GM19240 (cell line): ENCODE data around the gene NPIPA5.
"Not testable (repeated sequence)": the region's sequence is repeated elsewhere in the genome, so short reads cannot be mapped to it uniquely, and the experiment has no call there.

ENCODE experiments used
- DNase-seq: peaks from one replicate; pipeline ENCODE4 v3.0.0; 2011; ENCODE audit warnings: low spot score; ENCODE audit not compliant: insufficient read length

NPIPA5 gene

DNA sequence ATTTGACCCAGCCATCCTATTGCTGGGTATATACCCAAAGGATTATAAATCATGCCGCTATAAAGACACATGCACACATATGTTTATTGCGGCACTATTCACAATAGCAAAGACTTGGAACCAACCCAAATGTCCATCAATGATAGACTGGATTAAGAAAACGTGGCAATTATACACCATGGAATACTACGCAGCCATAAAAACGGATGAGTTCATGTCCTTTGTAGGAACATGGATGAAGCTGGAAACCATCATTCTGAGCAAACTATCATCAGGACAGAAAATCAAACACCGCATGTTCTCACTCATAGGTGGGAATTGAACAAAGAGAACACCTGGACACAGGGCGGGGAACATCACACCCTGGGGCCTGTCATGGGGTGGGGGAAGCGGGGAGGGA, 14.9 kb upstream of the NPIPA5 start:
- not testable (repeated sequence) for DNase-seq

DNA sequence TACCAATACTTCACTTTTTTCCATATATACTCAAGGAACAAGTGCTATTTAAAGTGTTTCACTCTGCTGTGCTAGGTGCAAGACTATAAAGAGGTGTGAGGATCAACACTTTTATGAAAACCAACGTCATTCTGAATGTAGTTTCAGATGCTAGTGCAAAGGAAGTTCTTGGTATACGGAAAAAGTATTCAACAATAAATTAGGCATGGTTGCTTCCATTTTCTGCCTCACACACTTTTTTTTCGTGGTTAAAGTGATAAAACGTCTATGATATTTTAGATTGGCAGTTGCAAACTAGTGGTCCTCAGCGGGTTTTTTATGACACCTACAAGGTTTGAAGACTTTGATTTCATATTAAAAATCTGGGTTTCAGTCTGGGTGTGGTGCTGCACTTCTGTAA, 11.8 kb upstream of the NPIPA5 start:
- not testable (repeated sequence) for DNase-seq

DNA sequence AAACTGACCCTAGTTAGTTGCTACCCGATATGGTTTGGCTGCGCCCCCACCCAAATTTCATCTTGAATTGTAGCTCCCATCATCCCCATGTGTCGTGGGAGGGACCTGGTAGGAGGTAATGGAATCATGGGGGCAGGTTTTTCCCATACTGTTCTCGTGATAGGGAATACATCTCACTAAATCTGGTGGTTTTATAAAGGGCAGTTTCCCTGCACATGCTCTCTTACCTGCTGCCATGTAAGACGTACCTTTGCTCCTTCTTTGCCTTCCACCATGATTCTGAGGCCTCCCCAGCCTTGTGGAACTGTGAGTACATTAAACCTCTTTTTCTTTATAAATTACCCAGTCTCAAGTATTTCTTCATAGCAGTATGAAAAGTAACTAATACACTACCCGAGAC, 10.0 kb upstream of the NPIPA5 start:
- DNase-seq: not testable (repeated sequence)

DNA sequence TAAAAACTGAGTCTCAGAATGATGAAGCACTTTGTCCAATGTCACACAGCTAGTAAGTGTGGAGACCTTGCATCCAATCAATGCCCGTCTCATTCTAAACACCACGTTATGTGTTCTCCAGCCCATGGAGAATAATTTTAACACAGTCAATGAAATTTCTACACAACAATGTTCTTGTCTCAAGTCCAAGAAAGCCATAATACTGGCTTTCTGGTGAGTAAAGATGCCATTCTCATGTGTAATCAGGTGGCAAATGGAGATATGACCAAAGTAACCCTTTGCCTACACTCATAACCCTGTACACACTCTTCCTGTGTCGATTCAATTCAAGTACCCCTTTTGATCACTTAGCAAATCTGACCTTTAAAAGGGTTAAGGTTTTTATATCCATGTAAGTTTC, 4.7 kb upstream of the NPIPA5 start:
- not testable (repeated sequence) for DNase-seq

DNA sequence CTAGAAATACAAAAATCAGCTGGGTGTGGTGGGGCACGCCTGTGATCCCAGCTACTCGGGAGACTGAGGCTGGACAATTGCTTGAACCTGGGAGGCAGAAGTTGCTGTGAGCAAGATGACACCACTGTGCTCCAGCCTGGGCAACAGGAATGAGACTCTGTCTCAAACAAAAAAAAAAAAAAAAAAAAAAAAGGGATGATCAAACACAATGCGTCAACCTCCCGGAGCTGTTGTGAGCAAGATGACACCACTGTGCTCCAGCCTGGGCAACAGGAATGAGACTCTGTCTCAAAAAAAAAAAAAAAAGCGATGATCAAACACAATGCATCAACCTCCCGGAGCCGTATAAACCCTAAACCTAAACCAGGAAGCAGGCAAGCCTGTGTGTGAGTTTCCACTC, 20.6 kb downstream of the NPIPA5 start:
- DNase-seq: not testable (repeated sequence)

DNA sequence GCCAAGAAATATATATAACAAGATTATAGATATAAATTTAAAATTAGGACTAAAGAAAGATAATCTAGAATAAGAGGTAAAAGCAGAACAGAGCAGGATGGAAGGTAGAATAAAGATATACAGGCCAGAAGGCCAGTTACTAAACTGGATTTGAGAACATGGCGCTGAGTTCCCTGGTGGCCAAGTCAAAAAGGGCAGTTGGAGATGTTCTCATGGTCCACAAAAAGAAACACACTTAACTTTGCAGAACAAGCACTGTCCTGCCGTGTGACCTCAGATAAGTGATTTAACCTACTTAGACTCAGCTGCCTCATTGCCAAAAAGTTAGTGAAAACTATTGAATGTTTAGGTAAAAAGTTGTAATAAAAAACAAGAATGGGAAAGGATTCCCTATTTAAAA, 23.2 kb downstream of the NPIPA5 start:
- not testable (repeated sequence) for DNase-seq

DNA sequence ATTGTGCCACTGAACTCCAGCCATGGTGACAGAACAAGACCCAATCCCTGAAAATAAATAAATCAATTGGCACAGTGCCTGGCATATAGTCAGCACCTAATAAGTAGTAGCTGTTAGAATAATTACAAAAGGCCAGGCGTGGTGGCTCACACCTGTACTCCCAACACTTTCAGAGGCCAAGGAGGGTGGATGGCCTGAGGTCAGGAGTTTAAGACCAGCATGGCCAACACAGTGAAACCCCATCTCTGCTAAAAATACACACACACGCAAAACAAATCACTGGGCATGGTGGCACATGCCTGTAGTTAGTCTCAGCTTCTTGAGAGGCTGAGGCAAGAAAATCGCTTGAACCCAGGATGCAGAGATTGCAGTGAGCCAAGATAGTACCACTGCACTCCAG, 25.2 kb downstream of the NPIPA5 start:
- DNase-seq: not testable (repeated sequence)

DNA sequence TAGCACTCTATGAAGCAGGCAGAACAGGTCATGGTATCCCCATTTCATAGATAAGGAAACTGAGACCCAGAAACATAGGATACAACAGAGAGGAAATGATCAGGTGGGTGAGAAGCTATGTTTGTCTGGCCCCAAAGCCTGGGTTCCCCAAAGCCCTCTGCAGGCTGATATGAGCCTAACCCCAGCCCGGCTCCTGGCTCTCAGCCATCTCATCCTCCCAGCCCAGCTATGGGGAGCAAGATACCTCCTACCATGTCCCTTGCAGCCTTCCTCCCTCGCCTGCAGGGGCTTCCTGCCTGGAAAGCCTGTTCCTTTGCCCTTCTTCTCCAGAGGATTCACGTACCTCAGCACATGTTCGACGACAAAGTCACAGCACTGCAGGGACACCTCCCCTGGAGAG, 26.3 kb downstream of the NPIPA5 start:
- DNase-seq: not testable (repeated sequence)

DNA sequence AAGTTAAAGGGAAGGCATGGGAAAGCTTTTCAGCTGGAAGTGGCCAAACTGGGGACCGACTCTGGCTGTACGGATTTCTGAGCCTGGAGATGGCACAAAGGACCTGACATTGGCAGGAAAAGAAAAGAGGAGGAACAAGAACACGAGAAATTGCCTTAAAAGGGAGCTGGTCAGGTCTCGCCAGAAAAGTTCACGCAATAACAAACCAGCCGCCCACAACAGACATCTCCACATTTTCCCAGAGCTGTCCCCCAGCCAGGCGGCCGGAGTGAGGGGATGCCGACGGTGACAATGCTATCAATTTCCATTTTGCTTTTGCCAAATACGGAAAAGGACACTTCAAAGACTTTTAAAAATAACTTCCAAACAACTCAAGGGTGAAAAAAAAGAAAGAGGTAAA, 26.8 kb downstream of the NPIPA5 start:
- DNase-seq: not testable (repeated sequence)

DNA sequence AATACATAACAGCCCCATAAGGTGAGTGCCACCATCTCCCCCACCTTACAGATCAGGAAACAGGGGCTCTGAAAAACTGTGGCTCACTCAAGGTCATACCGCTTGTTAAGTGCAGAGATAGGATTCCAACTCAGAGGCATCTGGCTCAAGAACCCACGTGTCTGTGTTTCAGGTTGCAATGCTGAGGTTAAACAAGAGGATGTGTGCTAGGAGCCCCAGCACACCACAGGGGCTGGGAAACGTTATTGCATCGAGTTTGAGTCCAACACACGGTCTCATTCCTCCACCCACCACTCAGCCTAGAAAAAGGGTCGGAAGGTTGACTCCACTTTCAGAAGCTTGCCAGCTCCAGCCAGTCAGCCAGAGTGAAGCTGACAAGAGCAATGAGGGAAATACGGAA, 29.4 kb downstream of the NPIPA5 start:
- DNase-seq: not testable (repeated sequence)

DNA sequence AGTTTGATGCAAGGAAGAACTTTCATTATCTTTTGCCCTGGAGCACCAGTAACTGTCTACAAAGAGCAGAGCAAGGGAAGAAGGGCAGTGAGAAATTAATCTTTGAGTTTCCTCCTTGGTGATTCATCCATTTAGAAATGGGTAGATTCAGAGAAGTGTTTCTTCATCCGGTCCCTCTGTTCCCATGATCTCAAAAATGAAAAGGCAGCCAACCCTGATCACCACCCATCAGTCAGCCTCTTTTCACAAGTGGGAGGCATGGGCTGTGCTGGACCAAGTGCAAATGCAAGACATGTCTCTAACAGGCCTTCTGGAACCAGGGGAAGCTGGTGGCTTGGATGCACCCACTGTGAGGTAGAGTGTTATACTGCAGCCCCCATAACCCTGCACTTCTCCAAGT, 35.8 kb downstream of the NPIPA5 start:
- not testable (repeated sequence) for DNase-seq

DNA sequence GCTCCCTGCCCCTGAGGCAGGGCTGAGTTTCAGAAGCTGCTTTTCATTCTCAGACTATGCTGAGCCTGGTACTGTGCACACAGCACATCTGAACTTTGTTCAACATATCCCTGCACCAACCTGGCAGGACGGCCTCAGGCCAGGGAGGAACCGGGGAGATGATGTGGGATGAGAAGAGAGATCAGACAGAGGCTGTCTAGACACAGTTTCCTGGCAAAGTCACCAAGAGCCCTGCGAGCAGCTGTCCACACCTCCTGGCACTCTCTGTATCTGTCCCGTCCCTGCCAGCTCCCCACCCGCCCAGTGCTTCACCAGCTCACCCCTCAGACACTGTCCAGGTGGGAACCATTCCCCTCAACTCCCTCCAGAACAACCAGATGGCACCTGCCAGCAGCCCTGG, 39.1 kb downstream of the NPIPA5 start:
- DNase-seq: not testable (repeated sequence)

DNA sequence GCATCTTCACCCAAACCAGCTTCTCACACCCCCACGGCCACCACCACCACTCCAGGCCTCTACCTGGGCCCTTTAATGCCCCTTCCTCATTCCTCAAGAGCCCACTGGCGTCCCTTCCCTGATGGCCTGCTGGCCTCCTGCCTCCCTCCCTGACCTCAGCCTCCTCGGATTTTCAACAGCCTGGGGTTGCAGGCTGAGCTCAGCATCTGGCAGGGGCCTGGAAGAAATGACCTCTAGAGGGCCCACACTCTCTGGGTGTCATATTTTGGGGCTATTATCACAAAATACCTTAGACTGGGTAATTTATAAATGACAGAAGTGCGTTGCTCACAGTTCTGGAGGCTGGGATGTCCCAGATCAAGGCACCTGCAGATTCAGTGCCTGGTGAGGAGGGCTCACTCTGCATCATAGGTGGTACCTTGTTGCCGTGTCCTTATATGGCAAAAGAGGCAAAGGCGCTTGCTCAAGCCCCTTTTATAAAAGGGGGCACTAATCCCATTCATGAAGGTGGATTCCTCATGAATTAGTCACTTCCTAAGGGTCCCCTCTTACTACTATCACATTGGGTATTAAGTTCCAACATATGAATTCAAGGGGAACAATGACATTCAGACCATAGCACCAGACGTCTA, 40.0 kb downstream of the NPIPA5 start:
- not testable (repeated sequence) for DNase-seq

DNA sequence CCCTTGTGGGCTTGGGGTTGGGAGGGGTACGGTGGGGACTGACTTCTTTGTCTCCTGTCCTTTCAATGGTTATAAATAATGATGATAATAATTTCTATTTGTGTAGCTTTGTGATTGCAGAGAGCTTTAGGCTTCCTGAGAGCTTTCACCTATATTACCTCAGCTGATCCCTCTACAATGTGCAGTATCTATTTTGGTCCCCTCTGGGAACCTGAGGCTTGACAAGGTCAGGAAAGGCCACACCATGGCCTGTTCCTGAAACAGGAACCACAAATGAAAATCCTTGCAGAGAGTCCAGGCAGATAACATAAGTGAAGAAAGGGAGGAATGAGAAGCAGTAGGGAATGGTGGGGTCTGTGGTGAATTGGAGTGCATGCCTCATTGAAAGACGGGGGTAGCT, 42.5 kb downstream of the NPIPA5 start:
- not testable (repeated sequence) for DNase-seq

DNA sequence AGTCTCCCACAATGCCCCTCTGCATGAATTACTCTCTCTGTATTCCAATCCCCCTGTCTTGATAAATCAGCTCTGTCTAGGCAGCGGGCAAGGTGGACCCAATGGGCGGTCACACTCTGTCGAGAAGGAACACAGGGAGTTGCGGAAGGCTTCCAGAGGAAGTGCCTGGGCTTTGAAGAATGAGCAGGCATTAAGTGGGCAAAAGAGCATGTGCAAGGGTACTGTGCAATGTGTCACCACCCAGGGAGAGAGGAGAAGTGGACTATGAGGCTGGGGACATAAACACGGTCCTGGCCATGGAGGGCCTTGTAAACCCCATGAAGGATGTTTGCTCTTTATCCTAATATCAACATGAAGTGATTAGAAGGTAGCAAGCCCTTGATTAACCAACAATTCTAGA, 44.1 kb downstream of the NPIPA5 start:
- not testable (repeated sequence) for DNase-seq

DNA sequence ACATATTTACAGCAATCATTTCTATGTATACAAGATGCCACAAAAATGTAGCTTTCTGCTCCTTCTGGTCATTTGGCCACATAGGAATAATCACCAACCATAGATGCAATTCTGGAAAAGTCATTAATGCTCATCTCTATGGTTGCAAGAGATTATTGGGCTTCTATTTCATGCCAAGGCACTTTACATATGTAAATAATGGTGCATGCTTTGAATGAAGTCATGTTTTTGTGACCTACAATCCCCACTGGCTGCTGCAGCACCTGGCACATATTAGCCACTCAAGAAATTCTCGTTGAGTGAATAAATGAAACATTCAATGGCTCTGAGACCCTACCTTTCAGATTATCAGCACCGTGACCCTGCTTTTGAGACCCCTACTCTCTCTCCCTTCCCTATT, 47.1 kb downstream of the NPIPA5 start:
- not testable (repeated sequence) for DNase-seq

DNA sequence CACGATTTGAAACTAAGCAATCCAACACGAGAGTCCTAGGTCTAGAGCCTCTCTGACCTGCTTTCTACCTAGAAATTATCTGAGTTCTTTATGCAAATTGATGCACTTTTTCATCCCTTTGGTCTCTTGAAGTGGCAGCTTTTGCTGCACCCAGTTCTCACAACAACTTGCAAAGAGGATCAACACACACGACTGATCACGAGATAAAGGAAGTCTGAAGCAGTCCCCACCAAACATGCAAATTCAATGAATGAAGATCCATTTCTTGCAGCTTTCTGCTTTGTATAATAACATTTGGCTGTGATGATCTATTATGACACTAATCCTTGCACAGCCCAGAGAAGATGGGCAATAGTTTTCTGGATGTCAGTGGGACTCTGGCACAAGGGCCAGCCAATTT, 53.1 kb downstream of the NPIPA5 start:
- not testable (repeated sequence) for DNase-seq

DNA sequence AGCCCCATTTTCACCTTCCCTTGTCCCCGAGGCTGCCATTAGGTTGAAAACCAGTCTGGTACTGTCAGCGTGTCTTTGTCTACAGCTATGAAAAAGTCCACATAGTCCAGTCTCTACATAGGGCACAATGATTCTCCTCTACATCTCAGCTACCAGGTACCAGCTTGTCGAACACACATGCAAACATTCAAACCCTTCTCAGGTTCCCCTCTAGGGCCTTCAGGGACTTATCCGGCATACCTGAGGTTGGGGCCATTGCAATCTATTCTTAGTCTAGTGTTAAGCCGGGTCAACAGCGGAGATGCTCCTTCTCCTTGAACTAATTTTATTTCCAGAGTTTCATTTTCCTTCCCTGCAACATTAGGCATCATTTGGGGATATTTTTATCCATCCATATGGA, 54.7 kb downstream of the NPIPA5 start:
- DNase-seq: not testable (repeated sequence)

DNA sequence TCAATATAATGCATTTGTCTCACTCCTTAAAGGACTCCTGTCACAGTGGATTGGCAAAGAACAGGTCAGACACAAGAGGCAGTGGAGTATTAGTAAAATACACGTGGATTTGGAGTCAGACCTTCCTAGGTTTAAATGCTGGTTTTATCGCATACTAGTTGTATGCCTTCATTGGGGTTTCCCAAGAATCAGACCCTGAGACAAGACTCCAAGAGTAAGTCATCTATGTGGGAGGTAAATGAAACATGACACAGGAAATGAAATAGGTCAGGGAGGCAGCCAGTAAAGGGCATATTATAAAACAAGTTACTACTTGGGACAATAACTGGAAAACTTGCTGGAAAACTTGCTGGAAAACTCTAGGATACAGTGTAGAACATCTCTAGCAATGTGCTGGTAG, 56.9 kb downstream of the NPIPA5 start:
- not testable (repeated sequence) for DNase-seq

DNA sequence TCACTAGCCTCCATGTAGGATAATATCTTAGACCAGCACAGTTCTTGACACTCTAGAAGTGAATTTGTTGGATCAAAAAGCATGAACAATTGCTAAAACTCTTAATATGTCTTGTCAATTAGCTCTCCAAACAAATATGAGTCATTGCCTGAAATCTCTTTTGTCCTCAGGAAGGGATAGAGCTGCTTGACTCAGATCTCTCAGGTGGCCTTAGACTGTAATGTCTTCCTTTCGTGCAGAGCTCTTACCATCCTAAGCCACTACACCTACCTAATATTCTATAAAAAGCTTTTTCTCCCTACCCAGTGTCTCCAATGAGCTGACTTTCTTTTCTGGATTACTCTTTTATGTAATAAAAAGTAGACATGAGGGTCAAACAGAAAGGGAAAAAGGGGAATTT, 63.5 kb downstream of the NPIPA5 start:
- DNase-seq: not testable (repeated sequence)
